MM.1S (cell line): ENCODE measurements around the gene FUCA1.

ENCODE experiments used
- DNase-seq: peaks from one replicate; pipeline ENCODE4 v3.0.0-alpha.2; 2015
- H2AFZ ChIP-seq: fragments of 300-600 bp; sonication (generic); 2 replicates; pipeline ENCODE4 v1.6.0; 2016; ENCODE audit warnings: antibody characterized with exemption, low read length
- H3F3A ChIP-seq: fragments of 300-600 bp; sonication (generic); 2 replicates; pipeline ENCODE4 v1.6.1; 2016; ENCODE audit warnings: mild to moderate bottlenecking, antibody characterized with exemption, low read length, moderate library complexity, mixed read lengths; ENCODE audit not compliant: insufficient read depth
- H3K27ac ChIP-seq: fragments of 300-600 bp; sonication (generic); 2 replicates; pipeline ENCODE4 v1.5.1; 2016; ENCODE audit warnings: mild to moderate bottlenecking, low read length
- H3K27me3 ChIP-seq: fragments of 300-600 bp; sonication (generic); replicated peaks from 2 replicates; pipeline ENCODE4 v1.6.0; 2016; ENCODE audit warnings: low read length; ENCODE audit not compliant: insufficient read depth
- H3K36me3 ChIP-seq: fragments of 300-600 bp; sonication (generic); replicated peaks from 2 replicates; pipeline ENCODE4 v1.6.1; 2016; ENCODE audit warnings: mild to moderate bottlenecking, low read length, mixed read lengths; ENCODE audit not compliant: insufficient read depth
- H3K4me1 ChIP-seq: fragments of 300-600 bp; sonication (generic); 2 replicates; pipeline ENCODE4 v1.6.1; 2016; ENCODE audit warnings: low read length, mixed read lengths
- H3K4me2 ChIP-seq: fragments of 300-600 bp; sonication (generic); 2 replicates; pipeline ENCODE4 v1.6.0; 2016; ENCODE audit warnings: low read depth, low read length
- H3K4me3 ChIP-seq: fragments of 300-600 bp; sonication (generic); 2 replicates; pipeline ENCODE4 v1.5.1; 2016; ENCODE audit warnings: low read length, mixed read lengths
- H3K79me2 ChIP-seq: fragments of 300-600 bp; sonication (generic); 2 replicates; pipeline ENCODE4 v1.6.1; 2016; ENCODE audit warnings: mixed run types, low read length, mixed read lengths
- H3K9ac ChIP-seq: fragments of 300-600 bp; sonication (generic); 2 replicates; pipeline ENCODE4 v1.6.1; 2016; ENCODE audit warnings: low read length, mixed read lengths
- H3K9me2 ChIP-seq: fragments of 300-600 bp; sonication (generic); replicated peaks from 2 replicates; pipeline ENCODE4 v1.6.1; 2016; ENCODE audit warnings: mild to moderate bottlenecking, low read length, mixed read lengths; ENCODE audit not compliant: insufficient read depth
- H3K9me3 ChIP-seq: fragments of 300-600 bp; sonication (generic); replicated peaks from 2 replicates; pipeline ENCODE4 v1.6.1; 2016; ENCODE audit warnings: mild to moderate bottlenecking, low read length, mixed read lengths; ENCODE audit not compliant: insufficient read depth
- H4K20me1 ChIP-seq: fragments of 300-600 bp; sonication (generic); 2 replicates; pipeline ENCODE4 v1.6.1; 2016; ENCODE audit warnings: mild to moderate bottlenecking, low read length, moderate library complexity, mixed read lengths; ENCODE audit not compliant: insufficient read depth
- EZH2 ChIP-seq: fragments of 300-600 bp; sonication (generic); optimal IDR thresholded peaks from 2 replicates; pipeline ENCODE3; 2017; ENCODE audit warnings: low read depth, mild to moderate bottlenecking, antibody characterized with exemption, low read length, mixed read lengths
- EZH2phosphoT487 ChIP-seq: fragments of 300-600 bp; sonication (generic); IDR thresholded peaks from 2 replicates; pipeline ENCODE4 v1.6.1; 2018; ENCODE audit warnings: antibody characterized with exemption, low read length
- TF ChIP-seq, protein P1 (sequence below): fragments of 300-600 bp; sonication (generic); IDR thresholded peaks from 2 replicates; pipeline ENCODE4 v1.5.1; 2016; ENCODE audit warnings: antibody characterized with exemption, low read length, mixed read lengths

Gene FUCA1

DNA sequence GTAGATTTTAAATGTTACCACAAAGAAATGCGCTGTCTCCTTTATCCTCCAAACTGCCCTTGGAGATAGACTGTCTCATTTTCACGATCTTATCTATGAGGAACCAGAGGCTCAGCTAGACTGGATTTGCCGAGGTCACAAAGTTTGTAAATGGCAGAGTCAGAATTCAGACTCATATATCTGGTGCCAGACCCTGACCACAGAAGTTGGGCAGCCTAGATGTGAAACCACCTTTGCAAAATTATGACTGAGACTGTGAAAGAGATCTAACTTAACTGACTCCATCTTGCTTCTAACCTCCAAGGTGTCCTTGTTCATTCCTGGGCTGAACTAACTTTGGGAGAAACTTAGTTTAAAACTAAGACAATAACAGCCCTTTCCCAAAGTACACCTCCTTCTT lies 31.0 kb upstream of the FUCA1 start:
- no peak overlapping the region for H3K4me3 ChIP-seq
- no peaks in the 10 kb centered on the region for H3K36me3 ChIP-seq
- H3K9me2 ChIP-seq, result no peaks in the 10 kb centered on the region
- TF ChIP-seq EZH2phosphoT487, result no peak
- no peak for TF ChIP-seq EZH2
- TF ChIP-seq, protein P1, sequence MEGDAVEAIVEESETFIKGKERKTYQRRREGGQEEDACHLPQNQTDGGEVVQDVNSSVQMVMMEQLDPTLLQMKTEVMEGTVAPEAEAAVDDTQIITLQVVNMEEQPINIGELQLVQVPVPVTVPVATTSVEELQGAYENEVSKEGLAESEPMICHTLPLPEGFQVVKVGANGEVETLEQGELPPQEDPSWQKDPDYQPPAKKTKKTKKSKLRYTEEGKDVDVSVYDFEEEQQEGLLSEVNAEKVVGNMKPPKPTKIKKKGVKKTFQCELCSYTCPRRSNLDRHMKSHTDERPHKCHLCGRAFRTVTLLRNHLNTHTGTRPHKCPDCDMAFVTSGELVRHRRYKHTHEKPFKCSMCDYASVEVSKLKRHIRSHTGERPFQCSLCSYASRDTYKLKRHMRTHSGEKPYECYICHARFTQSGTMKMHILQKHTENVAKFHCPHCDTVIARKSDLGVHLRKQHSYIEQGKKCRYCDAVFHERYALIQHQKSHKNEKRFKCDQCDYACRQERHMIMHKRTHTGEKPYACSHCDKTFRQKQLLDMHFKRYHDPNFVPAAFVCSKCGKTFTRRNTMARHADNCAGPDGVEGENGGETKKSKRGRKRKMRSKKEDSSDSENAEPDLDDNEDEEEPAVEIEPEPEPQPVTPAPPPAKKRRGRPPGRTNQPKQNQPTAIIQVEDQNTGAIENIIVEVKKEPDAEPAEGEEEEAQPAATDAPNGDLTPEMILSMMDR, result no peak
- no peaks in the 10 kb centered on the region for H3F3A ChIP-seq
- no peak overlapping the region for H3K4me2 ChIP-seq
- no peak overlapping the region for H3K27ac ChIP-seq
- H2AFZ ChIP-seq, result no peak overlapping the region
- H3K9me3 ChIP-seq, result no peaks in the 10 kb centered on the region
- no peaks in the 10 kb centered on the region for H3K27me3 ChIP-seq
- H3K4me1 ChIP-seq, result peaks cover 6% of the 10 kb centered on the region; the same call in 1 of the 2 replicates
- peak; percentile 15 for DNase-seq
- H4K20me1 ChIP-seq, result no peaks in the 10 kb centered on the region
- no peaks in the 10 kb centered on the region for H3K79me2 ChIP-seq
- H3K9ac ChIP-seq, result no peak overlapping the region

DNA sequence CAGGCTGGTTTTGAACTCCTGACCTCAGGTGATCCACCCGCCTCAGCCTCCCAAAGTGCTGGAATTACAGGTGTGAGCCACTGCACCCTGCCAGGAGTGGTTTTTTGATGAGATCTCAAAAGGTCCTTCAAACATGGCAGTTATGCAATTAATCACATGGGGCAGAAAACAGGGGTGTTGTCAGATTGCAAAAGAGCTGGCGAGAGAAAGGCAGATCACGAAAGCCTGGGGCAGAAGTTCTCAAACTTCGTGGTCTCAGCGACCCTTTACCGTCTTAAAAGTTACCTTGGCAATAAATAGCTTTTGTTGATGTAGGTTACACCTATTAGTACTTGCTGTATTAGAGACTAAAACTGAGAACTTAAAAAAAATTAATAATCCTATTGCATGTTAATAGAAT lies 29.0 kb upstream of the FUCA1 start:
- Histone ChIP-seq H3F3A (no peaks in the 10 kb centered on the region), H3K27ac (no peak overlapping the region), H3K79me2 (no peaks in the 10 kb centered on the region), H2AFZ (no peak overlapping the region), H3K36me3 (no peaks in the 10 kb centered on the region), H3K4me3 (no peak overlapping the region), H4K20me1 (no peaks in the 10 kb centered on the region), H3K9me3 (no peaks in the 10 kb centered on the region), H3K4me2 (no peak overlapping the region), H3K9me2 (no peaks in the 10 kb centered on the region), H3K4me1 (peaks cover 6% of the 10 kb centered on the region; the same call in 1 of the 2 replicates), H3K9ac (no peak overlapping the region), H3K27me3 (no peaks in the 10 kb centered on the region)
- TF ChIP-seq, protein P1, result no peak
- TF ChIP-seq EZH2phosphoT487 (no peak), EZH2 (no peak)
- DNase-seq, result no peak

DNA sequence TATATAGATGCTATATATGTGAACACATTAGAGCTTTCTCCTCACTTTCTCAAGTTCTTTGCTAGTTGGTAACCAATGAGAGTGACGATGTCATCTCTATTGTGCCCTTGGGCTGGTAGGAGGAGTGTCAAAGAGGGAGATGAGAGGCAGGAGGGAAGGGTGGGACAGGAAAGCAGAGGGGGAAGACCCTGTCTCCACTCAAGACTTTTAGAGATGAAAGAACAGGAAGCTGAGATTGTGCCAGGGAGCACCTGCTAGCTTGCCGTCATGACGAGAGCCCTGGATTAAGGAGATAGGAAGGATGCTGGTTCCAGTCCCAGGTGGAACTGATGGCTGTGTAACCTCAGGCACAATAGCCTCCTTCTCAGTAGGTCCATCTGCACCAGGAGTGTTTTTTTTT lies 28.4 kb upstream of the FUCA1 start:
- Histone ChIP-seq H3K9me2 (no peaks in the 10 kb centered on the region), H3K4me1 (peaks cover 6% of the 10 kb centered on the region; the same call in 1 of the 2 replicates), H3K27ac (no peak overlapping the region), H3F3A (no peaks in the 10 kb centered on the region), H3K36me3 (no peaks in the 10 kb centered on the region), H3K27me3 (no peaks in the 10 kb centered on the region), H3K4me2 (no peak overlapping the region), H4K20me1 (no peaks in the 10 kb centered on the region), H2AFZ (no peak overlapping the region), H3K79me2 (no peaks in the 10 kb centered on the region), H3K9ac (no peak overlapping the region), H3K4me3 (no peak overlapping the region), H3K9me3 (no peaks in the 10 kb centered on the region)
- DNase-seq, result no peak
- TF ChIP-seq EZH2phosphoT487 (no peak), EZH2 (no peak)
- TF ChIP-seq, protein P1, result no peak
